Heart left ventricle (tissue), 16 donors: ENCODE results near the gene EIF3D. TPM values are rescaled to one million over a fixed set of nuclear protein-coding genes. Genes with fewer than 3 reads are reported as not detected.

Experiments used
- ATAC-seq, 4 donors: fragments of 200-7000 bp; cut with Tn5 transposase; one replicate each; pipeline ENCODE4 v1.9.1; 2020 to 2022; ENCODE audit warnings: moderate library complexity in 4 of 4, mild to moderate bottlenecking in 3 of 4, moderate number of reproducible peaks in 1 of 4
- DNase-seq, 5 donors: peaks; one replicate each; pipeline ENCODE4 v3.0.0-alpha.2; 2020
- H3K27ac ChIP-seq, 12 donors: fragments of 200-600 bp; sonication (generic) in 4 of 12; one replicate each; pipeline versions ENCODE4 v1.5.0 to v1.8.0; 2016 to 2022; ENCODE audit warnings: mild to moderate bottlenecking in 2 of 12
- H3K27me3 ChIP-seq, 9 donors: fragments of 200-600 bp; sonication (generic) in 2 of 9; one replicate each; pipeline versions ENCODE4 v1.5.1 to v1.8.0; 2016 to 2022; ENCODE audit warnings: mild to moderate bottlenecking in 3 of 9
- H3K36me3 ChIP-seq, 9 donors: fragments of 200-600 bp; sonication (generic) in 2 of 9; one replicate each; pipeline versions ENCODE4 v1.5.0 to v1.8.0; 2018 to 2022; ENCODE audit warnings: mild to moderate bottlenecking in 2 of 9
- H3K4me1 ChIP-seq, 12 donors: fragments of 200-600 bp; sonication (generic) in 4 of 12; one replicate each; pipeline versions ENCODE4 v1.5.0 to v1.8.0; 2016 to 2022; ENCODE audit warnings: mild to moderate bottlenecking in 3 of 12
- H3K4me3 ChIP-seq, 12 donors: fragments of 200-600 bp; sonication (generic) in 4 of 12; one replicate each; pipeline versions ENCODE4 v1.5.0 to v1.8.0; 2017 to 2022; ENCODE audit warnings: mild to moderate bottlenecking in 9 of 12, moderate library complexity in 4 of 12
- H3K9me3 ChIP-seq, 12 donors: fragments of 200-600 bp; sonication (generic) in 4 of 12; one replicate each; pipeline versions ENCODE4 v1.5.0 to v1.8.0; 2016 to 2022; ENCODE audit warnings: mild to moderate bottlenecking in 1 of 12
- POLR2A ChIP-seq, 2 donors: fragments of 450-650 bp; IDR thresholded peaks; one replicate each; pipeline ENCODE4 v1.6.1; 2017; ENCODE audit warnings: antibody characterized with exemption in 2 of 2, mild to moderate bottlenecking in 2 of 2, moderate library complexity in 2 of 2
- WGBS, 4 donors: extraction: QIAGEN DNeasy Blood & Tissue Kit in 2 of 4; methylation state at CpG; one replicate each; pipeline versions ENCODE4 v1.1.5 to v1.1.7; 2013 to 2018; 5-methylcytosine and 5-hydroxymethylcytosine counted together
- intact Hi-C, 10 donors: fragments of 100-400 bp; cut with DNase I; formaldehyde crosslinking; loops; one replicate each; pipeline versions ENCODE4 v1.11.1 to v1.14.2; 2022
- polyA plus RNA-seq, 2 donors: library from polyadenylated mRNA; stranded (reverse); fragments of 200-250 nt; gene quantifications; one replicate each; pipeline ENCODE4 v1.2.3, GENCODE V29; 2013
- total RNA-seq, 9 donors: library from RNA; depleted of rRNA in 2 of 9; stranded (reverse); fragments of >200 nt in 2 of 9; fragmentation: NEBNext Ultra II Directional in 3 of 9; extraction: Animal tissue kit (Norgen Biotek cat#: 25700) in 3 of 9; gene quantifications; one replicate each; pipeline versions ENCODE4 v1.1.0 to v1.2.4, GENCODE V29; 2016 to 2023
- TF ChIP-seq, protein P1 (sequence below), 12 donors: fragments of 200-600 bp; sonication (generic) in 4 of 12; IDR thresholded peaks; one replicate each; pipeline versions ENCODE4 v1.5.0 to v1.8.0; 2018 to 2022; ENCODE audit warnings: antibody characterized with exemption in 12 of 12, mild to moderate bottlenecking in 5 of 12
- donor health status: ischemic (EF 13 %, LVEDD 7.1; RV severe dilation, severe dysfunction).
- donor health status: healthy with polysubstance abuse.
- donor health status: DM: no; HTN: yes; CAD: no.
- donor health status: DM: no; HTN: no; CAD: no.
- donor health status: ischemic (EF 25% LVEDD 6.9; RV normal size, moderate dysfunction).
- donor health status: ischemic (EF 25% LVEDD 5.7; RV mildly dilated, moderate dysfunction).
- donor health status: healthy.
- donor health status: DM: yes; HTN: yes; CAD: no.
- donor health status: ischemic (EF 35%, LVEDD 5.7; RV mildly dilated, moderate dysfunction).
- donor health status: nonischemic (EF 11% LVEDD 7.7; RV severe dilation, severe dysfunction).
- donor health status: DM: yes; HTN: yes; CAD: no.
- donor health status: PGD.
- donor health status: ischemic (EF 29% LVEDD 5.4; RV normal size, mild dysfunction).
- donor health status: nonischemic (EF 23%, LVEDD 6.1; RV moderate dilation, normal function).

EIF3D gene
- total and polyA plus RNA-seq, 11 donors, result 73.6 to 206 (median 89.4) TPM

GRCh38 chr22:36546932-36547331 lies 18.0 kb upstream of the EIF3D start:
- H3K27me3 ChIP-seq, result peaks cover 3 to 47% (median 11%) of the 10 kb centered on the region in 9 donors

GRCh38 chr22:36546092-36546804 lies 17.3 kb upstream of the EIF3D start:
- DNase-seq, result peak in 4 of 5 donors; percentile 33 to 39 (median 36)
- 23 to 26% (median 24%) methylated on average over 22 to 23 of the region's 23 CpGs for WGBS, 4 donors
- ATAC-seq, result peak; percentile 32 to 74 (median 69)
- intact Hi-C loops, result loop anchor here in 9 of 10 donors (1.0 to 10.0 kb wide), 11 partner anchors 211 to 716 kb away; partner anchors contain the start of gene IFT27 (in 4 of the 9)
- TF ChIP-seq, protein P1, sequence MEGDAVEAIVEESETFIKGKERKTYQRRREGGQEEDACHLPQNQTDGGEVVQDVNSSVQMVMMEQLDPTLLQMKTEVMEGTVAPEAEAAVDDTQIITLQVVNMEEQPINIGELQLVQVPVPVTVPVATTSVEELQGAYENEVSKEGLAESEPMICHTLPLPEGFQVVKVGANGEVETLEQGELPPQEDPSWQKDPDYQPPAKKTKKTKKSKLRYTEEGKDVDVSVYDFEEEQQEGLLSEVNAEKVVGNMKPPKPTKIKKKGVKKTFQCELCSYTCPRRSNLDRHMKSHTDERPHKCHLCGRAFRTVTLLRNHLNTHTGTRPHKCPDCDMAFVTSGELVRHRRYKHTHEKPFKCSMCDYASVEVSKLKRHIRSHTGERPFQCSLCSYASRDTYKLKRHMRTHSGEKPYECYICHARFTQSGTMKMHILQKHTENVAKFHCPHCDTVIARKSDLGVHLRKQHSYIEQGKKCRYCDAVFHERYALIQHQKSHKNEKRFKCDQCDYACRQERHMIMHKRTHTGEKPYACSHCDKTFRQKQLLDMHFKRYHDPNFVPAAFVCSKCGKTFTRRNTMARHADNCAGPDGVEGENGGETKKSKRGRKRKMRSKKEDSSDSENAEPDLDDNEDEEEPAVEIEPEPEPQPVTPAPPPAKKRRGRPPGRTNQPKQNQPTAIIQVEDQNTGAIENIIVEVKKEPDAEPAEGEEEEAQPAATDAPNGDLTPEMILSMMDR (IDR thresholded peaks at IDR 0.05), result peak; percentile 26 to 65 (median 51)
- no peak for TF ChIP-seq POLR2A (IDR thresholded peaks at IDR 0.05)
- Histone ChIP-seq H3K4me3 (no peak overlapping the region), H3K27me3 (peaks cover 3 to 40% (median 10%) of the 10 kb centered on the region in 9 donors), H3K27ac (no peak overlapping the region), H3K4me1 (peaks cover 0 to 6% (median 0%) of the 10 kb centered on the region in 12 donors), H3K36me3 (no peaks in the 10 kb centered on the region), H3K9me3 (no peaks in the 10 kb centered on the region)

More at GRCh38 chr22:36546932-36547331, 18.0 kb upstream of the EIF3D start:
- TF ChIP-seq, protein P1 (IDR thresholded peaks at IDR 0.05), result no peak
- no peak for TF ChIP-seq POLR2A (IDR thresholded peaks at IDR 0.05)
- DNase-seq, result no peak
- ATAC-seq, result no peak
- intact Hi-C loops, result loop anchor here in 9 of 10 donors (1.0 to 10.0 kb wide), 11 partner anchors 210 to 715 kb away; partner anchors contain the start of gene IFT27 (in 4 of the 9)
- peaks cover 0 to 4% (median 0%) of the 10 kb centered on the region in 12 donors for H3K4me1 ChIP-seq
- H3K4me3 ChIP-seq, result no peak overlapping the region
- no peak overlapping the region for H3K27ac ChIP-seq
- no peaks in the 10 kb centered on the region for H3K36me3 ChIP-seq
- WGBS, 4 donors, result 39 to 50% (median 45%) methylated on average over 6 of the region's 6 CpGs
- H3K9me3 ChIP-seq, result no peaks in the 10 kb centered on the region

- Histone ChIP-seq H3K27me3 (peaks cover 0 to 33% (median 6%) of the 10 kb centered on the region in 9 donors), H3K36me3 (no peaks in the 10 kb centered on the region), H3K9me3 (no peaks in the 10 kb centered on the region), H3K4me1 (peaks cover 0 to 6% (median 0%) of the 10 kb centered on the region in 12 donors), H3K27ac (no peak overlapping the region), H3K4me3 (no peak overlapping the region)
- WGBS, 4 donors, result 84 to 88% (median 87%) methylated on average over 11 of the region's 11 CpGs
- intact Hi-C loops, result loop anchor here in 6 of 10 donors (5.0 to 10.0 kb wide), 4 partner anchors 221 to 431 kb away; partner anchors contain the start of gene IFT27 (in 2 of the 6)
- TF ChIP-seq POLR2A (IDR thresholded peaks at IDR 0.05), result no peak
- TF ChIP-seq, protein P1 (IDR thresholded peaks at IDR 0.05), result no peak
- no peak for ATAC-seq
- DNase-seq, result peak in 1 of 5 donors; percentile 4
Measured at GRCh38 chr22:36544107-36544620, 15.2 kb upstream of the EIF3D start.

DNA sequence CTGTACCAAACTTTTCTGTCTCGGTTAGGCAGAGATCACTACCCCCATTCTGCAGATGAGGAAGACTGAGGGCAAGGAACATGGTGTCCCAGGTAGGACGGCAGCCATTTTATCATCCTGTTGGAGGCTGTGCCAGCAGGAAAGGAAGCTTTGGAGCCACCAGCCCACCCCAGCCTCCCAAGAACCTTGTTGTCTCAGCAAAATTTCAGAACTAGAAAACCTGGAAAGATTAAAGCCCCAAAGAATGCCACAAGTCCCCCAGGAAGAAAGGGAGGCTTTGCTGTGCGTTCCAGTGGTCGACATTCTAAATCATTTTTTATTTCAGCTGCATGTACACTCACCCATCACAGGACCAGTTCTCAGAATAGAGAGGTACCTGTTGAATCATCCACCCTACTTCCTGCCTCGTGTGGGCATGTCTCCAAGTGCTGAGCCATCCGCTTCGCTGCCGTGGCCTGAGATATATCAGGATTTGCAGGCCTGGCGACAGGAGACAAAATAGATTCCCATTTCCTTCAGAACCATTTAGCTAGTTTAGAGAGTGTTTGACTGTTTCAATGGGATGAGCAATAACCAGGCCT lies 13.0 kb upstream of the EIF3D start:
- Histone ChIP-seq H3K9me3 (no peaks in the 10 kb centered on the region), H3K36me3 (no peaks in the 10 kb centered on the region), H3K4me1 (peaks cover 0 to 6% (median 0%) of the 10 kb centered on the region in 12 donors), H3K4me3 (no peak overlapping the region), H3K27me3 (peaks cover 0 to 14% (median 4%) of the 10 kb centered on the region in 9 donors), H3K27ac (no peak overlapping the region)
- 46 to 49% (median 47%) methylated on average over 9 of the region's 9 CpGs for WGBS, 4 donors
- DNase-seq (peak in 1 of 5 donors; percentile 6), ATAC-seq (no peak)
- TF ChIP-seq, protein P1 (IDR thresholded peaks at IDR 0.05), result no peak
- no peak for TF ChIP-seq POLR2A (IDR thresholded peaks at IDR 0.05)
- intact Hi-C loops, result loop anchor here in 6 of 10 donors (5.0 to 10.0 kb wide), 4 partner anchors 223 to 433 kb away; partner anchors contain the start of gene IFT27 (in 2 of the 6)
